Measurements from ENCODE around the gene LMTK2. TPM values are rescaled to one million over a fixed set of nuclear protein-coding genes. Genes with fewer than 3 reads are reported as not detected.

Gene LMTK2
- total and polyA plus RNA-seq, 2 donors (not counting 1 experiment from before 2014, with no cell fraction given): 4.9 to 13.1 TPM

- H3K4me3 ChIP-seq (ENCODE audit: control extremely low read depth in 1 of 5, extremely low read depth in 1 of 5, insufficient read depth in 1 of 5, low read depth in 2 of 5, low read length in 4 of 5): no peak overlapping the region
- WGBS (ENCODE audit: insufficient coverage): 95% methylated on average over 2 of the region's 4 CpGs
- Mint-ChIP-seq H3K4me1 (peaks cover 6% of the 10 kb centered on the region), H3K27ac (no peak overlapping the region), H3K4me3 (no peak overlapping the region), H3K9me3 (ENCODE audit: insufficient read depth) (no peaks in the 10 kb centered on the region), H3K27me3 (peaks cover 62% of the 10 kb centered on the region)
- H2AFZ ChIP-seq (ENCODE audit: insufficient read depth, low read depth, low read length, poor library complexity, severe bottlenecking): no peak overlapping the region
- ATAC-seq (ENCODE audit: low read depth): no peak
- H3K27ac ChIP-seq (ENCODE audit: low read length in 2 of 2): no peak overlapping the region
- H4K20me1 ChIP-seq (ENCODE audit: control insufficient read depth, insufficient read depth, low read length, poor library complexity, severe bottlenecking): peaks cover 96% of the 10 kb centered on the region
- H3K9me3 ChIP-seq (ENCODE audit: control extremely low read depth in 1 of 3, control insufficient read depth in 2 of 3, insufficient read depth in 1 of 3, low read length in 2 of 3): peaks cover 0 to 7% (median 0%) of the 10 kb centered on the region in 3 donors
- TF ChIP-seq, protein P1, sequence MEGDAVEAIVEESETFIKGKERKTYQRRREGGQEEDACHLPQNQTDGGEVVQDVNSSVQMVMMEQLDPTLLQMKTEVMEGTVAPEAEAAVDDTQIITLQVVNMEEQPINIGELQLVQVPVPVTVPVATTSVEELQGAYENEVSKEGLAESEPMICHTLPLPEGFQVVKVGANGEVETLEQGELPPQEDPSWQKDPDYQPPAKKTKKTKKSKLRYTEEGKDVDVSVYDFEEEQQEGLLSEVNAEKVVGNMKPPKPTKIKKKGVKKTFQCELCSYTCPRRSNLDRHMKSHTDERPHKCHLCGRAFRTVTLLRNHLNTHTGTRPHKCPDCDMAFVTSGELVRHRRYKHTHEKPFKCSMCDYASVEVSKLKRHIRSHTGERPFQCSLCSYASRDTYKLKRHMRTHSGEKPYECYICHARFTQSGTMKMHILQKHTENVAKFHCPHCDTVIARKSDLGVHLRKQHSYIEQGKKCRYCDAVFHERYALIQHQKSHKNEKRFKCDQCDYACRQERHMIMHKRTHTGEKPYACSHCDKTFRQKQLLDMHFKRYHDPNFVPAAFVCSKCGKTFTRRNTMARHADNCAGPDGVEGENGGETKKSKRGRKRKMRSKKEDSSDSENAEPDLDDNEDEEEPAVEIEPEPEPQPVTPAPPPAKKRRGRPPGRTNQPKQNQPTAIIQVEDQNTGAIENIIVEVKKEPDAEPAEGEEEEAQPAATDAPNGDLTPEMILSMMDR (IDR thresholded peaks at IDR 0.05): no peak
- TF ChIP-seq EZH2 (IDR thresholded peaks at IDR 0.05; ENCODE audit: borderline replicate concordance, insufficient read depth, low read depth, low read length, poor library complexity, severe bottlenecking): no peak
- CTCF ChIA-PET: interaction anchor here (1.7 kb wide), 1 partner anchor 10 kb away, joined by 4 read pairs; no protein-coding TSS in a partner anchor
- intact Hi-C loops (cut with micrococcal nuclease): no loop called here
- H3K4me1 ChIP-seq (ENCODE audit: control insufficient read depth in 2 of 2, insufficient read depth in 2 of 2, low read length in 2 of 2): no peaks in the 10 kb centered on the region
- POLR2A ChIA-PET: no interaction called here
- peaks cover 60% of the 10 kb centered on the region for H3K79me2 ChIP-seq (ENCODE audit: control insufficient read depth, insufficient read depth, low read length)
- no peak for DNase-seq
- H3K36me3 ChIP-seq (replicated peaks in 1 of 2; ENCODE audit: control extremely low read depth in 1 of 2, control insufficient read depth in 1 of 2, extremely low read depth in 1 of 2, insufficient read depth in 2 of 2, low read length in 1 of 2): no peaks in the 10 kb centered on the region
- no peak overlapping the region for H3K9ac ChIP-seq (ENCODE audit: low read length)
- H3K4me2 ChIP-seq (replicated peaks; ENCODE audit: low read depth, low read length, poor library complexity, severe bottlenecking): no peak overlapping the region
- H3K27me3 ChIP-seq (replicated peaks in 1 of 4; ENCODE audit: control extremely low read depth in 1 of 4, control insufficient read depth in 3 of 4, insufficient read depth in 4 of 4, low read length in 3 of 4): peaks cover 0 to 30% (median 24%) of the 10 kb centered on the region in 4 experiments
Observed at GRCh38 chr7:98123365-98123696, 16.7 kb downstream of the LMTK2 start.

DNA sequence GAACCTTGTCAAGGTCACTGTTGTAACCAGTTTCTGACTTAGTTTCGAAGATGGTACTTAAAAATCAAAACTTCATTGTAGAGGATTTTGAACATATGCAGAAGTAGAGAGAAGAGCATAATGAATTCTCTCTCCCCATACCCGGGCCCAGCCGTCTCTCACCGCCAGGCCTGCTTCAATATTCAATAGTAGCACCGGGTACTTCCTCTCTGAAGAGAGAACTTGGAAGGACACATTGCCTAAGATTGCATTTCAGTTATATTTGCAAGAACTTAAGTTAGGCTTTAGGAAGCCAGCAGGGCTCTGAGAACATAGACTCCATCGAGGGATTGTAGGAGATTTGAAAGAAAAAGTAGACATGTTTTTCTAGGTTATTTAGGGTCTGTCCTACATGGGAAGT, 19.1 kb downstream of the LMTK2 start:
- 67% methylated on average over 1 of the region's 6 CpGs for WGBS (ENCODE audit: insufficient coverage)

More for the DNA sequence above, 19.1 kb downstream of the LMTK2 start:
- no peak for ATAC-seq (ENCODE audit: low read depth)
- CTCF ChIA-PET: no interaction called here
- Mint-ChIP-seq H3K27ac (no peak overlapping the region), H3K27me3 (peaks cover 77% of the 10 kb centered on the region), H3K9me3 (ENCODE audit: insufficient read depth) (no peaks in the 10 kb centered on the region), H3K4me3 (no peak overlapping the region), H3K4me1 (peaks cover 4% of the 10 kb centered on the region)
- peaks cover 0 to 7% of the 10 kb centered on the region in 2 donors for H3K4me1 ChIP-seq (ENCODE audit: control insufficient read depth in 2 of 2, insufficient read depth in 2 of 2, low read length in 2 of 2)
- peaks cover 0 to 54% (median 46%) of the 10 kb centered on the region in 4 experiments for H3K27me3 ChIP-seq (replicated peaks in 1 of 4; ENCODE audit: control extremely low read depth in 1 of 4, control insufficient read depth in 3 of 4, insufficient read depth in 4 of 4, low read length in 3 of 4)
- DNase-seq: no peak
- no peak overlapping the region for H2AFZ ChIP-seq (ENCODE audit: insufficient read depth, low read depth, low read length, poor library complexity, severe bottlenecking)
- TF ChIP-seq, protein P1 (IDR thresholded peaks at IDR 0.05): no peak
- TF ChIP-seq EZH2 (IDR thresholded peaks at IDR 0.05; ENCODE audit: borderline replicate concordance, insufficient read depth, low read depth, low read length, poor library complexity, severe bottlenecking): no peak
- intact Hi-C loops (cut with micrococcal nuclease): no loop called here
- POLR2A ChIA-PET: no interaction called here
- H4K20me1 ChIP-seq (ENCODE audit: control insufficient read depth, insufficient read depth, low read length, poor library complexity, severe bottlenecking): peaks cover 98% of the 10 kb centered on the region
- H3K27ac ChIP-seq (ENCODE audit: low read length in 2 of 2): no peak overlapping the region
- H3K79me2 ChIP-seq (ENCODE audit: control insufficient read depth, insufficient read depth, low read length): peaks cover 66% of the 10 kb centered on the region
- H3K9me3 ChIP-seq (ENCODE audit: control extremely low read depth in 1 of 3, control insufficient read depth in 2 of 3, insufficient read depth in 1 of 3, low read length in 2 of 3): peaks cover 0 to 13% (median 0%) of the 10 kb centered on the region in 3 donors
- no peak overlapping the region for H3K4me3 ChIP-seq (ENCODE audit: control extremely low read depth in 1 of 5, extremely low read depth in 1 of 5, insufficient read depth in 1 of 5, low read depth in 2 of 5, low read length in 4 of 5)
- no peak overlapping the region for H3K4me2 ChIP-seq (replicated peaks; ENCODE audit: low read depth, low read length, poor library complexity, severe bottlenecking)
- no peaks in the 10 kb centered on the region for H3K36me3 ChIP-seq (replicated peaks in 1 of 2; ENCODE audit: control extremely low read depth in 1 of 2, control insufficient read depth in 1 of 2, extremely low read depth in 1 of 2, insufficient read depth in 2 of 2, low read length in 1 of 2)
- no peak overlapping the region for H3K9ac ChIP-seq (ENCODE audit: low read length)

Data from B cell (primary cell).